Measurements from ENCODE around the gene ATXN2L.

The ATXN2L gene

GRCh38 chr16:28837672-28838557, 15.1 kb downstream of the ATXN2L start:
- no peak overlapping the region for H3K27ac ChIP-seq (ENCODE audit: low read length)
- no peaks in the 10 kb centered on the region for H3K27me3 ChIP-seq (ENCODE audit: control insufficient read depth, insufficient read depth, low read length)
- H3K36me3 ChIP-seq (ENCODE audit: control insufficient read depth, insufficient read depth, low read length) = peaks cover 47% of the 10 kb centered on the region
- no CpG with 5 or more reads among the region's 7 CpGs for WGBS (ENCODE audit: insufficient coverage, insufficient read length)
- no peaks in the 10 kb centered on the region for H3K9me3 ChIP-seq (ENCODE audit: control insufficient read depth, insufficient read depth, low read length)
- H3K4me1 ChIP-seq (ENCODE audit: control insufficient read depth, insufficient read depth, low read length) = no peaks in the 10 kb centered on the region
- no peak for DNase-seq (ENCODE audit: low read depth, low spot score)
- H3K4me3 ChIP-seq (ENCODE audit: low read length) = no peak overlapping the region

GRCh38 chr16:28838558-28838918, 15.7 kb downstream of the ATXN2L start:
- Histone ChIP-seq H3K9me3 (ENCODE audit: control insufficient read depth, insufficient read depth, low read length) (no peaks in the 10 kb centered on the region), H3K36me3 (ENCODE audit: control insufficient read depth, insufficient read depth, low read length) (peaks cover 49% of the 10 kb centered on the region), H3K27me3 (ENCODE audit: control insufficient read depth, insufficient read depth, low read length) (no peaks in the 10 kb centered on the region), H3K4me3 (ENCODE audit: low read length) (no peak overlapping the region), H3K4me1 (ENCODE audit: control insufficient read depth, insufficient read depth, low read length) (no peaks in the 10 kb centered on the region), H3K27ac (ENCODE audit: low read length) (no peak overlapping the region)
- DNase-seq (ENCODE audit: low read depth, low spot score) = no peak
- no CpG with 5 or more reads among the region's 1 CpG for WGBS (ENCODE audit: insufficient coverage, insufficient read length)

- no peak for DNase-seq (ENCODE audit: low read depth, low spot score)
- no CpG with 5 or more reads among the region's 14 CpGs for whole genome bisulfite sequencing (ENCODE audit: insufficient coverage, insufficient read length)
- H3K27ac ChIP-seq (ENCODE audit: low read length) = no peak overlapping the region
These were observed 16.3 kb downstream of the ATXN2L start for GRCh38 chr16:28839004-28839639.

GRCh38 chr16:28839899-28840298, 17.1 kb downstream of the ATXN2L start:
- no CpG with 5 or more reads among the region's 1 CpG for WGBS (ENCODE audit: insufficient coverage, insufficient read length)
- Histone ChIP-seq H3K4me1 (ENCODE audit: control insufficient read depth, insufficient read depth, low read length) (no peaks in the 10 kb centered on the region), H3K4me3 (ENCODE audit: low read length) (no peak overlapping the region), H3K27ac (ENCODE audit: low read length) (no peak overlapping the region), H3K36me3 (ENCODE audit: control insufficient read depth, insufficient read depth, low read length) (peaks cover 50% of the 10 kb centered on the region), H3K9me3 (ENCODE audit: control insufficient read depth, insufficient read depth, low read length) (no peaks in the 10 kb centered on the region), H3K27me3 (ENCODE audit: control insufficient read depth, insufficient read depth, low read length) (no peaks in the 10 kb centered on the region)
- no peak for DNase-seq (ENCODE audit: low read depth, low spot score)

More at GRCh38 chr16:28839004-28839639, 16.3 kb downstream of the ATXN2L start:
- Histone ChIP-seq H3K9me3 (ENCODE audit: control insufficient read depth, insufficient read depth, low read length) (no peaks in the 10 kb centered on the region), H3K27me3 (ENCODE audit: control insufficient read depth, insufficient read depth, low read length) (no peaks in the 10 kb centered on the region), H3K4me1 (ENCODE audit: control insufficient read depth, insufficient read depth, low read length) (no peaks in the 10 kb centered on the region), H3K36me3 (ENCODE audit: control insufficient read depth, insufficient read depth, low read length) (peaks cover 52% of the 10 kb centered on the region), H3K4me3 (ENCODE audit: low read length) (no peak overlapping the region)

- H3K36me3 ChIP-seq (ENCODE audit: control insufficient read depth, insufficient read depth, low read length) = peaks cover 31% of the 10 kb centered on the region
- no peaks in the 10 kb centered on the region for H3K9me3 ChIP-seq (ENCODE audit: control insufficient read depth, insufficient read depth, low read length)
- DNase-seq (ENCODE audit: low read depth, low spot score) = no peak
- H3K27ac ChIP-seq (ENCODE audit: low read length) = no peak overlapping the region
- H3K4me1 ChIP-seq (ENCODE audit: control insufficient read depth, insufficient read depth, low read length) = no peaks in the 10 kb centered on the region
- no peaks in the 10 kb centered on the region for H3K27me3 ChIP-seq (ENCODE audit: control insufficient read depth, insufficient read depth, low read length)
- H3K4me3 ChIP-seq (ENCODE audit: low read length) = no peak overlapping the region
- WGBS (ENCODE audit: insufficient coverage, insufficient read length) = no CpG with 5 or more reads among the region's 7 CpGs
These were observed 19.9 kb downstream of the ATXN2L start for GRCh38 chr16:28842696-28843095.

DNA sequence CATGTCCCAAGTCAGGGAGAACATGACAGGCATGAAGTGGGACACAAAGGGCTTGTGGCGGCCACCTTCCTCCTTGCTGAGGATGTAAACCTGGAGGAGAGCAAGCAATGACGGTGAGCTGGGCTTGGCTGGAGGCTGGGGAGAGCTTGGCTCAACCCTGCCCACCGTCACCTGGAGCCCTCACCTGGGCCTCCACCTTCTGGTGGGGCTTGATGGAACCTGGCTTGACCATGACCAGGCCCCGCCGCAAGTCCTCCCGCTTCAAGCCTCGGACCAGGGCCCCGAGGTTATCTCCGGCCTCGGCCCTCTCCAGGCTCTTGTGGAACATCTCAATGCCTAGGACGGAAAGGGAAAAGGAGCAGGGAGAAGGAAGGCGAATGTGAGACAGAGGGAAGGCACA, 21.0 kb downstream of the ATXN2L start:
- Histone ChIP-seq H3K27ac (ENCODE audit: low read length) (no peak overlapping the region), H3K4me3 (ENCODE audit: low read length) (no peak overlapping the region), H3K36me3 (ENCODE audit: control insufficient read depth, insufficient read depth, low read length) (peaks cover 27% of the 10 kb centered on the region), H3K27me3 (ENCODE audit: control insufficient read depth, insufficient read depth, low read length) (no peaks in the 10 kb centered on the region), H3K4me1 (ENCODE audit: control insufficient read depth, insufficient read depth, low read length) (no peaks in the 10 kb centered on the region), H3K9me3 (ENCODE audit: control insufficient read depth, insufficient read depth, low read length) (no peaks in the 10 kb centered on the region)
- no peak for DNase-seq (ENCODE audit: low read depth, low spot score)
- WGBS (ENCODE audit: insufficient coverage, insufficient read length) = no CpG with 5 or more reads among the region's 12 CpGs

DNA sequence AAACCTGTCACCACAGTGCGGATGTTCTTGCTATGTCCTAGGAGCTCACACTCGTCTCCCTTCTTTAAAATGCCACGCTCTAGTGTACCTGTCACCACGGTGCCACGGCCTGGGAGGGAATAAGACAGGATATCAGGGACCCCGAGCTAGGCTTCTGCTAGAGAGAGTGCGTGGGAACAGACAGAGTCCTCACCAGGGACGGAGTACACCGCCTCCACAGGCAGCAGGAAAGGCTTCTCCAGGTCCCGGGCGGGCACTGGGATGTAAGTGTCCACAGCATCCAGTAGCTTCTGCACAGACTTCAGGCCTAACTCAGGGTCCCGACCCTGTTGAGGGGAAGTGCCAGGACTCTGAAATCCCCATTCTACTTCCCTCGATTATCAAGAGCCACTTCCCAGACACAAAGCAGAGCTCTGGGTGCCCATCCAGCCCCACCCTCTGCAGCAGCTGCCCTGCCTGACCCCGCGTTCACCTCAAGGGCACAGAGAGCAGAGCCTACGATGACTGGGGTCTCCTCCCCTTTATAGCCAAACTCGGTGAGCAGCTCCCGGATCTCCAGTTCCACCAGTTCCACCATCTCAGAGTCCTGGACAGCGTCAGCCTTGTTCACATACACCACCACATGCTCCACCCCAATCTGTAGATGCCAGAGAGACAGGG, 21.6 kb downstream of the ATXN2L start:
- peaks cover 27% of the 10 kb centered on the region for H3K36me3 ChIP-seq (ENCODE audit: control insufficient read depth, insufficient read depth, low read length)
- H3K9me3 ChIP-seq (ENCODE audit: control insufficient read depth, insufficient read depth, low read length) = no peaks in the 10 kb centered on the region
- no CpG with 5 or more reads among the region's 19 CpGs for WGBS (ENCODE audit: insufficient coverage, insufficient read length)
- no peak overlapping the region for H3K4me3 ChIP-seq (ENCODE audit: low read length)
- no peak overlapping the region for H3K27ac ChIP-seq (ENCODE audit: low read length)
- DNase-seq (ENCODE audit: low read depth, low spot score) = no peak
- no peaks in the 10 kb centered on the region for H3K4me1 ChIP-seq (ENCODE audit: control insufficient read depth, insufficient read depth, low read length)
- no peaks in the 10 kb centered on the region for H3K27me3 ChIP-seq (ENCODE audit: control insufficient read depth, insufficient read depth, low read length)

DNA sequence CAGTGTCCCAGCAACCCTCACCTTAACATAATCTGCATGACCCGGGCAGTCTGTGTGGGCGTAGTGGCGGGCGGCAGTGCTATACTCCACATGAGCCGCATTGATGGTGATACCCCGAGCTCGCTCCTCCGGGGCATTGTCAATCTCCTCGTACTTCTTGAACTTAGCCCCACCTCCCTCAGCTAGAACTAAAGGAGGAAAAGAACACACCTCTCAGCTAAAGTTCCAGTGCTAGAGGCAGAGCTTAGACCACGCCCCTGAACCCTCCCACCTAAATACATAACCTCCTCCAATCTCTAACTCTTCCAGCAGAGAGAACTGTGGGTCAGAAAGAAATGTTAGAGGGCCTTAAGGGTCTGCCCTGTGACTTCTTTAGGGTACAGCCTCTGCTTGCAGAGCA, 22.5 kb downstream of the ATXN2L start:
- peaks cover 27% of the 10 kb centered on the region for H3K36me3 ChIP-seq (ENCODE audit: control insufficient read depth, insufficient read depth, low read length)
- H3K27me3 ChIP-seq (ENCODE audit: control insufficient read depth, insufficient read depth, low read length) = no peaks in the 10 kb centered on the region
- DNase-seq (ENCODE audit: low read depth, low spot score) = no peak
- no CpG with 5 or more reads among the region's 10 CpGs for WGBS (ENCODE audit: insufficient coverage, insufficient read length)
- H3K4me1 ChIP-seq (ENCODE audit: control insufficient read depth, insufficient read depth, low read length) = no peaks in the 10 kb centered on the region
- H3K27ac ChIP-seq (ENCODE audit: low read length) = no peak overlapping the region
- H3K9me3 ChIP-seq (ENCODE audit: control insufficient read depth, insufficient read depth, low read length) = no peaks in the 10 kb centered on the region
- peak overlapping the region; percentile 70; the same call in 1 of the 2 replicates for H3K4me3 ChIP-seq (ENCODE audit: low read length)

DNA sequence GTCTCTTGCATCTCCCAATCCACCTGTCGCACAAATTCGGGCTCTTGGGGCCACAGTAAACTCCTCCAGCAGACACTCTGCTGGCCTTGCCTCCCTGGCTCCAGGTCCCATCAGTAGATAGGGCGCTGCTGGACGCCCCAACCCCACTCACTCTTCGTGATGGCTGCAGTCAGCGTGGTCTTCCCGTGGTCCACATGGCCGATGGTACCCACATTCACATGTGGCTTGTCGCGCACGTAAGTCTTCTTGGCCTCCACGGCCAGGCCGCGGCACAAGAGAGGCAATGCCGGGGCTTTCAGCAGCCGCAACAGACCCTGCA, 22.9 kb downstream of the ATXN2L start:
- Histone ChIP-seq H3K36me3 (ENCODE audit: control insufficient read depth, insufficient read depth, low read length) (peaks cover 27% of the 10 kb centered on the region), H3K4me1 (ENCODE audit: control insufficient read depth, insufficient read depth, low read length) (no peaks in the 10 kb centered on the region), H3K9me3 (ENCODE audit: control insufficient read depth, insufficient read depth, low read length) (no peaks in the 10 kb centered on the region), H3K4me3 (ENCODE audit: low read length) (peak overlapping the region; percentile 70), H3K27ac (ENCODE audit: low read length) (no peak overlapping the region), H3K27me3 (ENCODE audit: control insufficient read depth, insufficient read depth, low read length) (no peaks in the 10 kb centered on the region)
- WGBS (ENCODE audit: insufficient coverage, insufficient read length) = no CpG with 5 or more reads among the region's 16 CpGs
- DNase-seq (ENCODE audit: low read depth, low spot score) = no peak

- no peak within 1 kb of the TSS for H3K27ac ChIP-seq (ENCODE audit: low read length)
- H3K36me3 ChIP-seq (ENCODE audit: control insufficient read depth, insufficient read depth, low read length) = peaks cover 27% of the 10 kb centered on the region
- no peaks in the 10 kb centered on the region for H3K9me3 ChIP-seq (ENCODE audit: control insufficient read depth, insufficient read depth, low read length)
- H3K4me3 ChIP-seq (ENCODE audit: low read length) = peak within 1 kb of the TSS; percentile 75
- WGBS (ENCODE audit: insufficient coverage, insufficient read length) = no CpG with 5 or more reads among the region's 73 CpGs
- no peaks in the 10 kb centered on the region for H3K27me3 ChIP-seq (ENCODE audit: control insufficient read depth, insufficient read depth, low read length)
- DNase-seq (ENCODE audit: low read depth, low spot score) = peak; percentile 94
- H3K4me1 ChIP-seq (ENCODE audit: control insufficient read depth, insufficient read depth, low read length) = no peaks in the 10 kb centered on the region
These were observed 23.5 kb downstream of the ATXN2L start, which contains the start of gene TUFM for GRCh38 chr16:28846080-28846932. TSS of gene TUFM (minus strand) at chr16:28846348. CDS start at chr16:28846269, 79 bp downstream.
